Measurements from ENCODE around the gene LNX1. TPM values are rescaled to one million over a fixed set of nuclear protein-coding genes. Genes with fewer than 3 reads are reported as not detected.

LNX1 gene
- total and polyA plus RNA-seq, 5 donors from 2014 or later: 0.25 to 0.42 (median 0.32) TPM; not detected in 1

- Mint-ChIP-seq H3K4me1 (no peaks in the 10 kb centered on the region), H3K27me3 (peaks cover 4% of the 10 kb centered on the region), H3K4me3 (no peak overlapping the region), H3K36me3 (no peaks in the 10 kb centered on the region), H3K9me3 (peaks cover 0 to 3% (median 0%) of the 10 kb centered on the region in 7 donors), H3K27ac (no peak overlapping the region)
- Histone ChIP-seq H3K27ac (ENCODE audit: insufficient read depth, low read length, poor library complexity, severe bottlenecking) (no peak overlapping the region), H3K4me3 (ENCODE audit: low read depth, low read length) (no peak overlapping the region), H3K27me3 (ENCODE audit: control insufficient read depth, insufficient read depth, low read length) (no peaks in the 10 kb centered on the region), H3K9me3 (ENCODE audit: control insufficient read depth in 2 of 2, low read length in 2 of 2) (no peaks in the 10 kb centered on the region), H3K4me1 (ENCODE audit: control insufficient read depth, insufficient read depth, low read length, poor library complexity, severe bottlenecking) (no peaks in the 10 kb centered on the region), H3K36me3 (ENCODE audit: control insufficient read depth, insufficient read depth, low read length) (no peaks in the 10 kb centered on the region)
- DNase-seq (no peak), ATAC-seq (ENCODE audit: low read depth in 2 of 2) (no peak)
Measured at GRCh38 chr4:53598901-53599300, 7.6 kb upstream of the LNX1 start.

- no peak for ATAC-seq (ENCODE audit: low read depth in 2 of 2)
- Histone ChIP-seq H3K4me3 (ENCODE audit: low read depth, low read length) (no peak overlapping the region), H3K27ac (ENCODE audit: insufficient read depth, low read length, poor library complexity, severe bottlenecking) (no peak overlapping the region), H3K4me1 (ENCODE audit: control insufficient read depth, insufficient read depth, low read length, poor library complexity, severe bottlenecking) (no peaks in the 10 kb centered on the region), H3K9me3 (ENCODE audit: control insufficient read depth in 2 of 2, low read length in 2 of 2) (no peaks in the 10 kb centered on the region), H3K36me3 (ENCODE audit: control insufficient read depth, insufficient read depth, low read length) (no peaks in the 10 kb centered on the region), H3K27me3 (ENCODE audit: control insufficient read depth, insufficient read depth, low read length) (no peaks in the 10 kb centered on the region)
- Mint-ChIP-seq H3K36me3 (no peaks in the 10 kb centered on the region), H3K27me3 (peaks cover 4% of the 10 kb centered on the region), H3K27ac (no peak overlapping the region), H3K4me1 (no peaks in the 10 kb centered on the region), H3K4me3 (no peak overlapping the region), H3K9me3 (peaks cover 0 to 3% (median 0%) of the 10 kb centered on the region in 7 donors)
- no peak for DNase-seq
Measured at GRCh38 chr4:53598483-53598882, 7.2 kb upstream of the LNX1 start.

- Histone ChIP-seq H3K4me1 (ENCODE audit: control insufficient read depth, insufficient read depth, low read length, poor library complexity, severe bottlenecking) (no peaks in the 10 kb centered on the region), H3K27ac (ENCODE audit: insufficient read depth, low read length, poor library complexity, severe bottlenecking) (no peak overlapping the region), H3K9me3 (ENCODE audit: control insufficient read depth in 2 of 2, low read length in 2 of 2) (no peaks in the 10 kb centered on the region), H3K27me3 (ENCODE audit: control insufficient read depth, insufficient read depth, low read length) (no peaks in the 10 kb centered on the region), H3K36me3 (ENCODE audit: control insufficient read depth, insufficient read depth, low read length) (no peaks in the 10 kb centered on the region), H3K4me3 (ENCODE audit: low read depth, low read length) (no peak overlapping the region)
- Mint-ChIP-seq H3K4me1 (peaks cover 0 to 2% (median 0%) of the 10 kb centered on the region in 4 donors), H3K36me3 (no peaks in the 10 kb centered on the region), H3K4me3 (no peak overlapping the region), H3K9me3 (peaks cover 0 to 5% (median 0%) of the 10 kb centered on the region in 7 donors), H3K27me3 (peaks cover 13% of the 10 kb centered on the region), H3K27ac (no peak overlapping the region)
- ATAC-seq (ENCODE audit: low read depth in 2 of 2) (no peak), DNase-seq (no peak)
Measured at GRCh38 chr4:53596901-53597300, 5.6 kb upstream of the LNX1 start.

GRCh38 chr4:53595834-53596233, 4.5 kb upstream of the LNX1 start:
- H3K27ac ChIP-seq (ENCODE audit: insufficient read depth, low read length, poor library complexity, severe bottlenecking): no peak overlapping the region
- H3K9me3 Mint-ChIP-seq: peaks cover 0 to 5% (median 0%) of the 10 kb centered on the region in 7 donors
- peaks cover 18% of the 10 kb centered on the region for H3K27me3 Mint-ChIP-seq
- peaks cover 0 to 7% (median 0%) of the 10 kb centered on the region in 4 donors for H3K4me1 Mint-ChIP-seq
- H3K27ac Mint-ChIP-seq: no peak overlapping the region
- no peaks in the 10 kb centered on the region for H3K36me3 Mint-ChIP-seq
- H3K27me3 ChIP-seq (ENCODE audit: control insufficient read depth, insufficient read depth, low read length): no peaks in the 10 kb centered on the region
- no peak for DNase-seq
- H3K4me3 Mint-ChIP-seq: no peak overlapping the region
- no peak overlapping the region for H3K4me3 ChIP-seq (ENCODE audit: low read depth, low read length)
- no peak for ATAC-seq (ENCODE audit: low read depth in 2 of 2)
- H3K9me3 ChIP-seq (ENCODE audit: control insufficient read depth in 2 of 2, low read length in 2 of 2): no peaks in the 10 kb centered on the region
- H3K36me3 ChIP-seq (ENCODE audit: control insufficient read depth, insufficient read depth, low read length): no peaks in the 10 kb centered on the region
- no peaks in the 10 kb centered on the region for H3K4me1 ChIP-seq (ENCODE audit: control insufficient read depth, insufficient read depth, low read length, poor library complexity, severe bottlenecking)

- peaks cover 0 to 5% (median 0%) of the 10 kb centered on the region in 7 donors for H3K9me3 Mint-ChIP-seq
- Histone ChIP-seq H3K4me3 (ENCODE audit: low read depth, low read length) (no peak overlapping the region), H3K27ac (ENCODE audit: insufficient read depth, low read length, poor library complexity, severe bottlenecking) (no peak overlapping the region), H3K36me3 (ENCODE audit: control insufficient read depth, insufficient read depth, low read length) (no peaks in the 10 kb centered on the region), H3K4me1 (ENCODE audit: control insufficient read depth, insufficient read depth, low read length, poor library complexity, severe bottlenecking) (no peaks in the 10 kb centered on the region), H3K9me3 (ENCODE audit: control insufficient read depth in 2 of 2, low read length in 2 of 2) (no peaks in the 10 kb centered on the region), H3K27me3 (ENCODE audit: control insufficient read depth, insufficient read depth, low read length) (no peaks in the 10 kb centered on the region)
- ATAC-seq (ENCODE audit: low read depth in 2 of 2) (no peak), DNase-seq (no peak)
- H3K4me1 Mint-ChIP-seq: peaks cover 0 to 7% (median 0%) of the 10 kb centered on the region in 4 donors
- H3K27me3 Mint-ChIP-seq: peaks cover 24% of the 10 kb centered on the region
- H3K27ac Mint-ChIP-seq: no peak overlapping the region
- no peaks in the 10 kb centered on the region for H3K36me3 Mint-ChIP-seq
- no peak overlapping the region for H3K4me3 Mint-ChIP-seq
Measured at GRCh38 chr4:53595204-53595603, 3.9 kb upstream of the LNX1 start.

GRCh38 chr4:53593765-53594164, 2.5 kb upstream of the LNX1 start:
- no peaks in the 10 kb centered on the region for H3K27me3 ChIP-seq (ENCODE audit: control insufficient read depth, insufficient read depth, low read length)
- H3K36me3 ChIP-seq (ENCODE audit: control insufficient read depth, insufficient read depth, low read length): no peaks in the 10 kb centered on the region
- H3K27ac ChIP-seq (ENCODE audit: insufficient read depth, low read length, poor library complexity, severe bottlenecking): no peak overlapping the region
- no peaks in the 10 kb centered on the region for H3K36me3 Mint-ChIP-seq
- no peaks in the 10 kb centered on the region for H3K4me1 ChIP-seq (ENCODE audit: control insufficient read depth, insufficient read depth, low read length, poor library complexity, severe bottlenecking)
- no peak overlapping the region for H3K27ac Mint-ChIP-seq
- H3K9me3 ChIP-seq (ENCODE audit: control insufficient read depth in 2 of 2, low read length in 2 of 2): no peaks in the 10 kb centered on the region
- H3K9me3 Mint-ChIP-seq: peaks cover 0 to 5% (median 0%) of the 10 kb centered on the region in 7 donors
- no peak overlapping the region for H3K4me3 Mint-ChIP-seq
- DNase-seq (no peak), ATAC-seq (ENCODE audit: low read depth in 2 of 2) (no peak)
- H3K4me1 Mint-ChIP-seq: peaks cover 0 to 7% (median 0%) of the 10 kb centered on the region in 4 donors
- H3K27me3 Mint-ChIP-seq: peaks cover 28% of the 10 kb centered on the region
- H3K4me3 ChIP-seq (ENCODE audit: low read depth, low read length): no peak overlapping the region

- DNase-seq (no peak), ATAC-seq (ENCODE audit: low read depth in 2 of 2) (no peak)
- Histone ChIP-seq H3K4me3 (ENCODE audit: low read depth, low read length) (no peak overlapping the region), H3K27me3 (ENCODE audit: control insufficient read depth, insufficient read depth, low read length) (no peaks in the 10 kb centered on the region), H3K4me1 (ENCODE audit: control insufficient read depth, insufficient read depth, low read length, poor library complexity, severe bottlenecking) (no peaks in the 10 kb centered on the region), H3K9me3 (ENCODE audit: control insufficient read depth in 2 of 2, low read length in 2 of 2) (no peaks in the 10 kb centered on the region), H3K36me3 (ENCODE audit: control insufficient read depth, insufficient read depth, low read length) (no peaks in the 10 kb centered on the region), H3K27ac (ENCODE audit: insufficient read depth, low read length, poor library complexity, severe bottlenecking) (no peak overlapping the region)
- Mint-ChIP-seq H3K36me3 (no peaks in the 10 kb centered on the region), H3K27ac (no peak overlapping the region), H3K27me3 (peaks cover 28% of the 10 kb centered on the region), H3K4me1 (peaks cover 0 to 7% (median 0%) of the 10 kb centered on the region in 4 donors), H3K4me3 (peak overlapping the region in 1 of 4 donors; percentile 29), H3K9me3 (peaks cover 0 to 5% (median 0%) of the 10 kb centered on the region in 7 donors)
Measured at GRCh38 chr4:53592686-53593501, 1.6 kb upstream of the LNX1 start.

- DNase-seq: no peak
- H3K27ac Mint-ChIP-seq: no peak overlapping the region
- H3K4me3 Mint-ChIP-seq: no peak overlapping the region
- no peaks in the 10 kb centered on the region for H3K36me3 Mint-ChIP-seq
- H3K27me3 Mint-ChIP-seq: peaks cover 28% of the 10 kb centered on the region
- no peak overlapping the region for H3K27ac ChIP-seq (ENCODE audit: insufficient read depth, low read length, poor library complexity, severe bottlenecking)
- no peak for ATAC-seq (ENCODE audit: low read depth in 2 of 2)
- H3K4me1 ChIP-seq (ENCODE audit: control insufficient read depth, insufficient read depth, low read length, poor library complexity, severe bottlenecking): no peaks in the 10 kb centered on the region
- H3K9me3 ChIP-seq (ENCODE audit: control insufficient read depth in 2 of 2, low read length in 2 of 2): no peaks in the 10 kb centered on the region
- no peak overlapping the region for H3K4me3 ChIP-seq (ENCODE audit: low read depth, low read length)
- H3K27me3 ChIP-seq (ENCODE audit: control insufficient read depth, insufficient read depth, low read length): no peaks in the 10 kb centered on the region
- peaks cover 0 to 5% (median 0%) of the 10 kb centered on the region in 7 donors for H3K9me3 Mint-ChIP-seq
- no peaks in the 10 kb centered on the region for H3K36me3 ChIP-seq (ENCODE audit: control insufficient read depth, insufficient read depth, low read length)
- peaks cover 0 to 7% (median 0%) of the 10 kb centered on the region in 4 donors for H3K4me1 Mint-ChIP-seq
Measured at GRCh38 chr4:53592122-53592521, 836 bp upstream of the LNX1 start.
